ENCODE measurements around the gene DLGAP4.

Gene DLGAP4

DNA sequence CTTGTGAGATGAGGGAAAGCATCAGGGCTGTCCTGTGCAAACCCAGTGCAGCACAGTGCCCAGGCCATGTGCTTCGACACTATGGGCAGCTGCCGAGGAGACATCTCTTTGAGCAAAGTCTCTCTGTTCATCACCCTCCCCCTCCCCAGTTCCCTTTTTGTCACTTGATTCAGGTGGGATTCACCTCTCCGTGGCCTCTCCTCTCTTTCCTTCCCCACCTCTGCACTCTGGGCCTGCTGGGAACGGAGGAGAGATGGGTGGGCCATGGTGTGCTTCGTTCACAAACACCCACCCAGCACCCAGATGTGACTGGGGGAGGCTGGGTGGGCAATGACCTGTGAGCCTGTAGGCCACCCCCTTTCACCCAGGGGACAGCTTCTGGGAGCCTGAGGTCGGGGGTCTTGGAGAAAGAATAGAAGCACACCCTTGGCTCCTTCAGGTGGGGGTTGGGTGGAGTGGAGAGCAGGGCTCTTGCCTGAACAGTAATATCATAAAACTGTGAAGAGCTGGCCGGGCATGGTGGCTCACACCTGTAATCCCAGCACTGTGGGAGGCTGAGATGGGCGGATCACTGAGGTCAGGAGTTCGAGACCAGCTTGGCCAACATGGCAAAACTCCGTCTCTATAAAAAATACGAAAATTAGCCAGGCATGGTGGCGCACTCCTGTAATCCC is 33.5 kb upstream of the DLGAP4 start:
- TF ChIP-seq, protein P1, sequence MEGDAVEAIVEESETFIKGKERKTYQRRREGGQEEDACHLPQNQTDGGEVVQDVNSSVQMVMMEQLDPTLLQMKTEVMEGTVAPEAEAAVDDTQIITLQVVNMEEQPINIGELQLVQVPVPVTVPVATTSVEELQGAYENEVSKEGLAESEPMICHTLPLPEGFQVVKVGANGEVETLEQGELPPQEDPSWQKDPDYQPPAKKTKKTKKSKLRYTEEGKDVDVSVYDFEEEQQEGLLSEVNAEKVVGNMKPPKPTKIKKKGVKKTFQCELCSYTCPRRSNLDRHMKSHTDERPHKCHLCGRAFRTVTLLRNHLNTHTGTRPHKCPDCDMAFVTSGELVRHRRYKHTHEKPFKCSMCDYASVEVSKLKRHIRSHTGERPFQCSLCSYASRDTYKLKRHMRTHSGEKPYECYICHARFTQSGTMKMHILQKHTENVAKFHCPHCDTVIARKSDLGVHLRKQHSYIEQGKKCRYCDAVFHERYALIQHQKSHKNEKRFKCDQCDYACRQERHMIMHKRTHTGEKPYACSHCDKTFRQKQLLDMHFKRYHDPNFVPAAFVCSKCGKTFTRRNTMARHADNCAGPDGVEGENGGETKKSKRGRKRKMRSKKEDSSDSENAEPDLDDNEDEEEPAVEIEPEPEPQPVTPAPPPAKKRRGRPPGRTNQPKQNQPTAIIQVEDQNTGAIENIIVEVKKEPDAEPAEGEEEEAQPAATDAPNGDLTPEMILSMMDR (IDR thresholded peaks at IDR 0.05; ENCODE audit: extremely low read depth, missing control alignments), result no peak
- DNase-seq (ENCODE audit: low spot score), result no peak

GRCh38 chr20:36273414-36274180 is 32.5 kb upstream of the DLGAP4 start:
- DNase-seq (ENCODE audit: low spot score), result peak; percentile 44
- TF ChIP-seq, protein P1 (IDR thresholded peaks at IDR 0.05; ENCODE audit: extremely low read depth, missing control alignments), result no peak

DNA sequence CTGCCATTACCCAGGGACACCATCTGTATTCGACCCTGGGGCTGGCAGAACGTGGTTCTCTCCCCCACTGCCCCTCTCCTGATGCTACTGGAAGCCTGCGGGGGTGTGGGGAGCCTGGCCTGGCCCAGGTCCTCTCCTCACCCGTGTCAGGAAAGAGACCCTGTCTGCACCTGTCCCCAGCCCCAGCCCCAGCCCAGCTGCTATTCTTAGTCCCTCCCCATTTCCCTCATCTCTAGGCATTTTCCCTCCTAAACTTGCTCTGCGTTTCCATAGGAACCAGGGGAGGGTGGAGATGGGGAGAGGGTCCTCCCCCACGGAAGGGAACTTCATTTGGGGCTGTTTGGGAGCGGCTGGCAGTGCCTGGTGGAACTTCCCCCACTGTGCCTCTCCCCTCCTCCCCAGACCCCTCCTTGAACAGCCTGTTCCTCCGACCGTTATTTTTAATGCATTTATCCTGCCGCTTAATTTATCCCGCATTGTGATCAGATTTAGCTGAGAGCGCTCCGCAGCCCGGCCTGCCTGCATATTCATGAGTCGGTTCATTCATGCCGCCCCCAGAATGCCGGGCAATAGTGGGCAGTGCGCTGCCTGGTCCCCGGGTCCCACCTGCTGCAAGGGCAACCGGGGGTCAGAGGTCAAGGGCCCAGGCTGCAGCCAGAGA is 31.8 kb upstream of the DLGAP4 start:
- no peak for DNase-seq (ENCODE audit: low spot score)
- TF ChIP-seq, protein P1 (IDR thresholded peaks at IDR 0.05; ENCODE audit: extremely low read depth, missing control alignments), result no peak

- TF ChIP-seq, protein P1 (IDR thresholded peaks at IDR 0.05; ENCODE audit: extremely low read depth, missing control alignments), result no peak
- no peak for DNase-seq (ENCODE audit: low spot score)
These were observed 31.1 kb upstream of the DLGAP4 start for GRCh38 chr20:36275011-36275410.

DNA sequence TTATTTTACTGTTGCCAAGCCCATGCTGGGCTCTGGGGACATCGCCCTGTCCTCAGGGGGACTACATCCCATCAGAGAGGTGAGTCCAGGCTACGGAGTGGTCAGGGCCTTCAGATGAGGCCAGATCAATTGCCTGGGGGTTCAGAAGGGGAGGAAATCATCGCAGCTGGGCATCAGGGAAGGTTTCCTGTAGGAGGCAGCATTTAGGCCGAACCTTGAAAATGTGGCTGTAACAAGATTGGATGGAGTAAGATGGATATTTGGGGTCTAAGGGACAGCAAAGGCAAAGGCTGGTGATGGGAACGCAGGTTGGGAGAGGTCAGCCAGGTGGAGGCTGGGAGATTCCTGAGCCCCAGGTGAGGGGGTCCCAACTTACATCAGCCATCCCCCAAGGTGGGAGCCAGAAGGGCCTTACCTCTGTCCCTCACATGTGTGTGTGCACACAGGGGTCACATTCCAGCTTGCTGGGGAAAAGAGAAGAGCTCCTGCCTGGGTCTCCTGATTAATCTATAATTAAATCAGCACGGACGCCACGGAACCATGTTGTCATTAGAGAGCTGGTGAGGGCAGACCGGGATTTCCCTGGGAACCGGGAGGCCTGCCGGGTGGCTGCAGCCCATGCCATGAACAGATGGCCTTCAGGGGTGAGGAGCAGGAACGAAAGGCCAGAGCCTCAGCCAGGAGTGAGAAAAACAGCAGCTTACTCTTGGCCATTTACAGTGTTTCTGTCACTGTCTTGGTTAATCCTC is 30.5 kb upstream of the DLGAP4 start:
- DNase-seq (ENCODE audit: low spot score), result no peak
- TF ChIP-seq, protein P1 (IDR thresholded peaks at IDR 0.05; ENCODE audit: extremely low read depth, missing control alignments), result no peak

DNA sequence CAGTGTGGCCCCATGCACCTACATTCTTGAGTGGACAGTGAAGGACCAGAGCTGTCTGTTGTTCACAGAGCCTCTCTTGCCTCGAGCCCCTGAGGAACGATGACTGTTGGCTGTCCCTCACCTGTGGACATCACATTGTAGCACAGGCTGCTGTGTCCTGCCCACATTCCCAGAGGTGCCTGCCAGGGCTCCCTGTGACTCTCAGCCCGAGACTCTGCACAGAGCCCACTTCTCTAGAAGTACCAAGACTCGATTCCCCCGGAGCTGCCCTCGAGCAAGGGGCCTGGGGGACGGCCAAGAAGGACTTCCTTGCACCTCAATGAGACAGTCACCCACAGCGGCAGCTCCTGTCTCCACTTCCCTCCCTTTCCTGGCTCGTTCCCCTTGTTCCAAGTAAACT is 28.6 kb upstream of the DLGAP4 start:
- DNase-seq (ENCODE audit: low spot score), result no peak
- TF ChIP-seq, protein P1 (IDR thresholded peaks at IDR 0.05; ENCODE audit: extremely low read depth, missing control alignments), result no peak
